K562 (cell line): ENCODE results near the gene HLA-DQA2. TPM values are rescaled to one million over a fixed set of nuclear protein-coding genes. Genes with fewer than 3 reads are reported as not detected.

Experiments used
- ATF3 ChIP-seq, 2 experiments: fragments of 450-650 bp in 1 of 2; sonication (generic) in 1 of 2; formaldehyde crosslinking in 1 of 2; IDR thresholded peaks in 1 of 2; conservative IDR thresholded peaks in 1 of 2; 2 replicates each; pipeline versions ENCODE4 v1.6.1 to v1.8.1; 2016 to 2023; ENCODE audit warnings: mild to moderate bottlenecking in 2 of 2, moderate library complexity in 2 of 2, inconsistent platforms in 1 of 2, missing genetic modification reagents in 1 of 2
- CEBPG ChIP-seq, 3 experiments: fragments of 200-800 bp in 1 of 3; sonication (Bioruptor generic) in 1 of 3; sonication (generic) in 1 of 3; formaldehyde crosslinking in 1 of 3; IDR thresholded peaks in 2 of 3; conservative IDR thresholded peaks in 1 of 3; 2 replicates each; pipeline versions ENCODE4 v1.6.1 to v1.8.0; 2016 to 2022; ENCODE audit warnings: missing compliant biosample characterization in 2 of 3, missing genetic modification characterization in 2 of 3, mild to moderate bottlenecking in 1 of 3, missing genetic modification reagents in 1 of 3
- GTF2E2 ChIP-seq: fragments of 200-800 bp; sonication (Bioruptor generic); IDR thresholded peaks from 2 replicates; pipeline ENCODE4 v1.6.1; 2016; ENCODE audit warnings: missing genetic modification characterization, missing compliant biosample characterization
- HNRNPK ChIP-seq: fragments of 200-400 bp; formaldehyde crosslinking; IDR thresholded peaks from one replicate; pipeline ENCODE4 v1.6.1; 2018; ENCODE audit warnings: mild to moderate bottlenecking, low read depth, low read length; ENCODE audit not compliant: poor library complexity, severe bottlenecking
- MAFF ChIP-seq: IDR thresholded peaks from 2 replicates; pipeline ENCODE4 v1.6.1; 2012; ENCODE audit warnings: low read length, improper control_type of control experiment
- NBN ChIP-seq: fragments of 450-650 bp; IDR thresholded peaks from 2 replicates; pipeline ENCODE4 v1.6.1; 2016; ENCODE audit warnings: low read depth, mild to moderate bottlenecking
- RFX1 ChIP-seq: fragments of 450-650 bp; IDR thresholded peaks from 2 replicates; pipeline ENCODE4 v1.6.1; 2016; ENCODE audit warnings: mild to moderate bottlenecking, moderate library complexity
- ZNF512 ChIP-seq: IDR thresholded peaks from 2 replicates; pipeline ENCODE4 v1.6.1; 2016; ENCODE audit warnings: missing genetic modification characterization, missing compliant biosample characterization
- polyA plus RNA-seq, 8 experiments: library from polyadenylated mRNA; depleted of rRNA in 4 of 8; stranded (reverse) in 5 of 8; unstranded in 3 of 8; fragments of >200 nt; fragmentation: Nextera tagmentation in 2 of 8; fragmentation: Illumina TruSeq in 1 of 8; extraction: Ambion mirVana in 2 of 8; extraction: Trizol in 1 of 8; gene quantifications; 2 replicates each; pipeline versions ENCODE4 v1.2.1 to v1.2.3, GENCODE V29; 2011 to 2014; ENCODE audit warnings: inconsistent platforms in 1 of 8, missing spikeins in 1 of 8
- total RNA-seq, 7 experiments: library from RNA; depleted of rRNA in 6 of 7; stranded (reverse); fragments of >200 nt in 6 of 7; fragmentation: Illumina TruSeq in 2 of 7; extraction: Trizol in 2 of 7; gene quantifications; 2 replicates each; pipeline versions ENCODE4 v1.2.1 to v1.2.3, GENCODE V29; 2011 to 2021; ENCODE audit warnings: low replicate concordance in 1 of 7

Gene HLA-DQA2
- total and polyA plus RNA-seq, 9 of the 15 experiments (the other 6 are each of a cell fraction or from before 2014, with no cell fraction given): not detected

GRCh38 chr6:32785781-32786533 is 44.8 kb downstream of the HLA-DQA2 start (continued):
- TF ChIP-seq MAFF: peak; percentile 73
- TF ChIP-seq HNRNPK: no peak
- TF ChIP-seq CEBPG (CRISPR knock-in tag; IDR thresholded peaks at IDR 0.05): peak; percentile 40; the same call in 1 of the 2 replicates
- TF ChIP-seq CEBPG (tag; conservative IDR thresholded peaks at IDR 0.05 in 1 of 2, IDR thresholded peaks at IDR 0.05 in 1 of 2): peak; percentile 60 to 85
- 0 out of 2 replicates have a peak, but pooled peaks have one; percentile 24 for TF ChIP-seq GTF2E2 (tag)
- no peak for TF ChIP-seq NBN
- no peak for TF ChIP-seq RFX1
- TF ChIP-seq ZNF512: no peak
- peak; percentile 59 for TF ChIP-seq ATF3 (IDR thresholded peaks at IDR 0.05)
- no peak for TF ChIP-seq ATF3 (CRISPR knock-in tag; conservative IDR thresholded peaks at IDR 0.05)
